Prostate gland (tissue), 2 donors: ENCODE results near the gene PKNOX2.

Source experiments
- POLR2A ChIP-seq: fragments of 450-650 bp; IDR thresholded peaks from one replicate; pipeline ENCODE4 v1.6.1; 2016; ENCODE audit warnings: antibody characterized with exemption, mild to moderate bottlenecking
- POLR2AphosphoS5 ChIP-seq: sonication (generic); formaldehyde crosslinking; IDR thresholded peaks from one replicate; pipeline ENCODE4 v1.6.1; 2017; ENCODE audit warnings: antibody characterized with exemption
- TF ChIP-seq, protein P1 (sequence below), 4 experiments: fragments of 200-600 bp in 2 of 4; fragments of 450-650 bp in 2 of 4; sonication (generic) in 2 of 4; IDR thresholded peaks; 1 replicate in 3 of 4; 2 replicates in 1 of 4; pipeline ENCODE4 v1.5.1; 2016 to 2019; ENCODE audit warnings: antibody characterized with exemption in 4 of 4, mild to moderate bottlenecking in 2 of 4, moderate library complexity in 2 of 4

DNA sequence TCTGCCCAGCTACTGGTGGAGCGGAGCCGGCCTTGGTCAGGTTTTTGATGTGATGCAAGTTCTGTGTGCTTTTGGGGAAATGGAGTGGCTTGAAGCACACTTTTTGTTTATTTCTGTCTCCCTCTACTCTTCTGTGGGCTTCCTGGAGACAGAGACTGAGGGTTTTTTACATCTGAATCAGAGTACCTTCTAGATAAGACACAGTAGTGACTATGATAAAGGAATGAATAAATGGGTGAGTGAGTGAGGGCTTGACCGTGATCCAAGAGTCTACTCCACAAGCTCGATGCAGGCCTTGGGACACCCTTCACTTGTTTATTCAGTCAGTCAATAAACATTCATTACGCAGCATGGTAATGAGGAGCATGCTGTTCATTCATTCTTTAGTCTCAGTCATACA lies 125.7 kb downstream of the PKNOX2 start:
- TF ChIP-seq, protein P1, sequence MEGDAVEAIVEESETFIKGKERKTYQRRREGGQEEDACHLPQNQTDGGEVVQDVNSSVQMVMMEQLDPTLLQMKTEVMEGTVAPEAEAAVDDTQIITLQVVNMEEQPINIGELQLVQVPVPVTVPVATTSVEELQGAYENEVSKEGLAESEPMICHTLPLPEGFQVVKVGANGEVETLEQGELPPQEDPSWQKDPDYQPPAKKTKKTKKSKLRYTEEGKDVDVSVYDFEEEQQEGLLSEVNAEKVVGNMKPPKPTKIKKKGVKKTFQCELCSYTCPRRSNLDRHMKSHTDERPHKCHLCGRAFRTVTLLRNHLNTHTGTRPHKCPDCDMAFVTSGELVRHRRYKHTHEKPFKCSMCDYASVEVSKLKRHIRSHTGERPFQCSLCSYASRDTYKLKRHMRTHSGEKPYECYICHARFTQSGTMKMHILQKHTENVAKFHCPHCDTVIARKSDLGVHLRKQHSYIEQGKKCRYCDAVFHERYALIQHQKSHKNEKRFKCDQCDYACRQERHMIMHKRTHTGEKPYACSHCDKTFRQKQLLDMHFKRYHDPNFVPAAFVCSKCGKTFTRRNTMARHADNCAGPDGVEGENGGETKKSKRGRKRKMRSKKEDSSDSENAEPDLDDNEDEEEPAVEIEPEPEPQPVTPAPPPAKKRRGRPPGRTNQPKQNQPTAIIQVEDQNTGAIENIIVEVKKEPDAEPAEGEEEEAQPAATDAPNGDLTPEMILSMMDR (IDR thresholded peaks at IDR 0.05), result no peak
- TF ChIP-seq POLR2AphosphoS5 (no peak), POLR2A (no peak)
